H1 (cell line): Measurements from ENCODE around the gene RPL28. TPM values are rescaled to one million over a fixed set of nuclear protein-coding genes. Genes with fewer than 3 reads are reported as not detected.

Experiments used
- CTCF ChIA-PET: fragments of 300-600 bp; sonication (Branson Sonifier 250); formaldehyde crosslinking; loops from one replicate; lab custom pipeline; 2021; ENCODE audit not compliant: partially characterized antibody; lab: Charles Lee
- POLR2A ChIA-PET: fragments of 300-600 bp; sonication (Branson Sonifier 250); formaldehyde crosslinking; loops from one replicate; lab custom pipeline; 2021; ENCODE audit warnings: inconsistent platforms; ENCODE audit not compliant: partially characterized antibody; lab: Charles Lee
- DNase-seq, 2 experiments: peaks; one replicate each; pipeline versions ENCODE4 v3.0.0 to v3.0.0-alpha.2; 2010 to 2022; ENCODE audit warnings: low spot score in 2 of 2, low read depth in 1 of 2, mixed read lengths in 1 of 2
- FAIRE-seq: peaks from 2 replicates; lab custom pipeline; 2011; peaks lifted over from hg19 to GRCh38; lab: Jason Lieb, UNC
- H2AFZ ChIP-seq: 2 replicates; pipeline ENCODE4 v1.8.1; 2012; ENCODE audit warnings: low read length, inconsistent platforms
- H2AK5ac ChIP-seq: 2 replicates; pipeline ENCODE4 v1.6.1; 2013; ENCODE audit warnings: low read depth, low read length
- H2BK120ac ChIP-seq: replicated peaks from 2 replicates; pipeline ENCODE3; 2013; ENCODE audit warnings: low read depth, low read length, inconsistent platforms
- H2BK12ac ChIP-seq: 2 replicates; pipeline ENCODE4 v1.6.1; 2013; ENCODE audit warnings: low read depth, low read length
- H2BK15ac ChIP-seq: 2 replicates; pipeline ENCODE4 v1.6.1; 2013; ENCODE audit warnings: low read length
- H2BK20ac ChIP-seq: 2 replicates; pipeline ENCODE4 v1.6.1; 2013; ENCODE audit warnings: low read length
- H2BK5ac ChIP-seq: 2 replicates; pipeline ENCODE4 v1.6.1; 2013; ENCODE audit warnings: low read depth, low read length
- H3K14ac ChIP-seq: 2 replicates; pipeline ENCODE4 v1.6.1; 2013; ENCODE audit warnings: inconsistent platforms; ENCODE audit not compliant: insufficient read length
- H3K18ac ChIP-seq: 2 replicates; pipeline ENCODE4 v1.6.1; 2013; ENCODE audit warnings: low read length; ENCODE audit errors: extremely low read depth
- H3K23ac ChIP-seq: 2 replicates; pipeline ENCODE4 v1.6.1; 2013; ENCODE audit warnings: inconsistent platforms; ENCODE audit not compliant: insufficient read length
- H3K23me2 ChIP-seq: 2 replicates; pipeline ENCODE4 v1.6.1; 2013; ENCODE audit warnings: low read depth, low read length
- H3K27ac ChIP-seq: 2 replicates; pipeline ENCODE4 v1.6.1; 2011; ENCODE audit warnings: low read depth, low read length, inconsistent platforms
- H3K27me3 ChIP-seq, 4 experiments: replicated peaks in 1 of 4; 1 replicate in 1 of 4; 2 replicates in 3 of 4; pipeline versions ENCODE4 v1.6.1 to v1.8.1; 2011 to 2013; ENCODE audit warnings: low read length in 3 of 4, mild to moderate bottlenecking in 3 of 4, inconsistent platforms in 2 of 4, mixed read lengths in 2 of 4, moderate library complexity in 1 of 4; ENCODE audit not compliant: control insufficient read depth in 3 of 4, insufficient read depth in 3 of 4; ENCODE audit errors: extremely low read depth in 1 of 4
- H3K36me3 ChIP-seq, 4 experiments: 2 replicates each; pipeline versions ENCODE4 v1.6.1 to v1.8.1; 2011 to 2013; ENCODE audit warnings: mild to moderate bottlenecking in 4 of 4, low read length in 3 of 4, moderate library complexity in 2 of 4, control low read depth in 1 of 4, inconsistent platforms in 1 of 4; ENCODE audit not compliant: insufficient read depth in 4 of 4, control insufficient read depth in 2 of 4
- H3K4ac ChIP-seq: replicated peaks from 2 replicates; pipeline ENCODE3; 2013; ENCODE audit warnings: low read length, low read depth, mixed read lengths, inconsistent platforms; ENCODE audit not compliant: insufficient read length
- H3K4me1 ChIP-seq, 4 experiments: replicated peaks in 1 of 4; 1 replicate in 1 of 4; 2 replicates in 3 of 4; pipeline versions ENCODE4 v1.6.1 to v1.8.1; 2011 to 2013; ENCODE audit warnings: low read length in 3 of 4, inconsistent platforms in 2 of 4, mixed read lengths in 1 of 4; ENCODE audit not compliant: insufficient read depth in 4 of 4, control insufficient read depth in 3 of 4
- H3K4me2 ChIP-seq, 2 experiments: 2 replicates each; pipeline versions ENCODE4 v1.6.1 to v1.8.1; 2011 to 2013; ENCODE audit warnings: low read depth in 2 of 2, low read length in 2 of 2, control low read depth in 1 of 2, inconsistent platforms in 1 of 2, mild to moderate bottlenecking in 1 of 2; ENCODE audit not compliant: insufficient read depth in 1 of 2
- H3K4me3 ChIP-seq, 4 experiments: fragments of 200-600, 300-600 bp in 1 of 4; sonication (generic), shearing (Covaris generic), sonication (Bioruptor Twin) in 1 of 4; 2 replicates each; pipeline versions ENCODE4 v1.5.1 to v1.8.1; 2011 to 2016; ENCODE audit warnings: low read length in 4 of 4, low read depth in 3 of 4, control low read depth in 2 of 4, inconsistent platforms in 2 of 4, mild to moderate bottlenecking in 2 of 4, mixed read lengths in 1 of 4, moderate library complexity in 1 of 4; ENCODE audit not compliant: insufficient read depth in 2 of 4; ENCODE audit errors: extremely low read depth in 1 of 4
- H3K56ac ChIP-seq: replicated peaks from 2 replicates; pipeline ENCODE3; 2013; ENCODE audit warnings: low read depth, mild to moderate bottlenecking, mixed read lengths, low read length, inconsistent platforms; ENCODE audit not compliant: insufficient read length
- H3K79me1 ChIP-seq: 2 replicates; pipeline ENCODE4 v1.6.1; 2013; ENCODE audit warnings: low read depth, low read length, control low read depth
- H3K79me2 ChIP-seq, 2 experiments: 2 replicates each; pipeline versions ENCODE4 v1.6.1 to v1.8.1; 2012 to 2013; ENCODE audit warnings: low read length in 2 of 2, mild to moderate bottlenecking in 2 of 2, inconsistent platforms in 1 of 2; ENCODE audit not compliant: insufficient read depth in 2 of 2, control insufficient read depth in 1 of 2
- H3K9ac ChIP-seq, 4 experiments: replicated peaks in 1 of 4; 1 replicate in 1 of 4; 2 replicates in 3 of 4; pipeline versions ENCODE4 v1.6.1 to v1.8.1; 2011 to 2013; ENCODE audit warnings: low read depth in 3 of 4, low read length in 3 of 4, control low read depth in 2 of 4, mild to moderate bottlenecking in 2 of 4, moderate library complexity in 2 of 4, inconsistent platforms in 1 of 4; ENCODE audit errors: extremely low read depth in 1 of 4
- H3K9me3 ChIP-seq, 2 experiments: 2 replicates each; pipeline versions ENCODE4 v1.6.1 to v1.8.1; 2012 to 2013; ENCODE audit warnings: mild to moderate bottlenecking in 2 of 2, moderate library complexity in 2 of 2, control low read depth in 1 of 2, inconsistent platforms in 1 of 2, low read depth in 1 of 2, low read length in 1 of 2, mixed read lengths in 1 of 2; ENCODE audit not compliant: insufficient read depth in 2 of 2
- H4K20me1 ChIP-seq, 2 experiments: replicated peaks in 1 of 2; 2 replicates each; pipeline versions ENCODE3 to v1.8.1; 2011 to 2013; ENCODE audit warnings: inconsistent platforms in 2 of 2, low read length in 2 of 2, mild to moderate bottlenecking in 1 of 2; ENCODE audit not compliant: insufficient read depth in 2 of 2, control insufficient read depth in 1 of 2
- H4K5ac ChIP-seq: 2 replicates; pipeline ENCODE4 v1.6.1; 2013; ENCODE audit warnings: low read length, low read depth, mixed read lengths, inconsistent platforms; ENCODE audit not compliant: insufficient read length
- H4K8ac ChIP-seq: 2 replicates; pipeline ENCODE4 v1.8.0; 2013; ENCODE audit warnings: mild to moderate bottlenecking, moderate library complexity, low read length, inconsistent platforms; ENCODE audit not compliant: insufficient read depth; ENCODE audit errors: extremely low read depth
- H4K91ac ChIP-seq: replicated peaks from 2 replicates; pipeline ENCODE3; 2013; ENCODE audit warnings: low read length, mixed read lengths, inconsistent platforms; ENCODE audit not compliant: insufficient read length
- BACH1 ChIP-seq: IDR thresholded peaks from 2 replicates; pipeline ENCODE4 v1.6.1; 2012; ENCODE audit warnings: low read length, improper control_type of control experiment
- PHF8 ChIP-seq: fragments of 200-600 bp; sonication (generic); conservative IDR thresholded peaks from 2 replicates; pipeline ENCODE4 v1.7.1; 2012; ENCODE audit warnings: low read depth, mild to moderate bottlenecking, inconsistent platforms, low read length, moderate library complexity
- SIN3A ChIP-seq, 2 experiments: IDR thresholded peaks in 1 of 2; conservative IDR thresholded peaks in 1 of 2; 2 replicates each; pipeline ENCODE4 v1.6.1; 2011 to 2012; ENCODE audit warnings: low read length in 2 of 2, improper control_type of control experiment in 1 of 2, low read depth in 1 of 2, mild to moderate bottlenecking in 1 of 2
- WGBS, 2 experiments: shearing (Covaris generic) in 1 of 2; methylation state at CpG; one replicate each; pipeline versions ENCODE4 v1.1.6 to v1.1.7; 2013 to 2015; ENCODE audit warnings: low lambda C conversion rate in 2 of 2, mixed read lengths in 2 of 2, inconsistent platforms in 1 of 2, low coverage in 1 of 2, missing lambda C conversion rate in 1 of 2; ENCODE audit not compliant: insufficient replicate concordance in 2 of 2, insufficient coverage in 1 of 2, insufficient read length in 1 of 2; ENCODE audit errors: extremely low coverage in 1 of 2, missing lambda C conversion rate in 1 of 2; 5-methylcytosine and 5-hydroxymethylcytosine counted together
- polyA plus RNA-seq, 7 experiments: library from polyadenylated mRNA; depleted of rRNA in 3 of 7; stranded (reverse) in 5 of 7; unstranded in 2 of 7; fragments of >200 nt in 5 of 7; fragments of 200-250 nt in 2 of 7; gene quantifications; 1 replicate in 5 of 7; 2 replicates in 1 of 7; 4 replicates in 1 of 7; pipeline versions ENCODE4 v1.2.1 to v1.2.3, GENCODE V29; 2011 to 2013; ENCODE audit warnings: missing spikeins in 2 of 7, mixed read lengths in 2 of 7
- total RNA-seq: library from RNA; stranded (reverse); fragmentation: NEBNext Ultra II Directional; extraction: Animal tissue kit (Norgen Biotek cat#: 25700); gene quantifications from 2 replicates; pipeline ENCODE4 v1.2.1, GENCODE V29; 2021

Gene RPL28
- total and polyA plus RNA-seq, 2 of the 8 experiments (the other 6 are each of a cell fraction or from before 2014, with no cell fraction given), result 2,123 to 8,402 TPM

DNA sequence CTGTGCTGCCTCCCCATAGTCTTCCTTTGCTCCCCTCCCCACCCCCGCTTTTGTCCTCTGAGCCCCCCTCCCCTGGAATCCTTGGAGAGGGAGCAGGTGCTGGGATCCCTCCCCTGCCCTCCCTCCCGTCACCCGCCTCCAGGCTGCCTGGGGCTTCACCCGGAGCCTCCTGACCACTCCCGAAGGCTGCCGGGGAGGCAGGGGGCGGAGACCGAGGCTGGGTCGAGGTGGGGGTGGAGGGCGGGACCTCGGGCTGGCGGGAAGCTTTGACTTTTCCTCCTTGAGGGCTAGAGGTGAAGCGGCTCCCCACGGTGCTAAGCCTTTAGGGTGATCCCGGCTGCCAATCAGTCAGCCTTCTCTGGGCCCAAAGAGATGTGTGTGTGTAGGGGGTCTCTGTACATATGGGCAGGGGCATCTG is 44.6 kb upstream of the RPL28 start:
- Histone ChIP-seq H3K14ac (no peak overlapping the region), H4K5ac (no peak overlapping the region), H3K23me2 (peaks cover 20% of the 10 kb centered on the region; the same call in 1 of the 2 replicates), H3K79me2 (peaks cover 0 to 3% of the 10 kb centered on the region in 2 experiments; a peak in 1 of 4 replicates), H4K91ac (peak overlapping the region; percentile 72), H2AK5ac (peak overlapping the region; percentile 83; the same call in 1 of the 2 replicates), H3K4me1 (peaks cover 0 to 23% (median 10%) of the 10 kb centered on the region in 4 experiments; a peak in 6 of 7 replicates), H3K4me2 (peak overlapping the region; percentile 79 to 94), H3K36me3 (peaks cover 0 to 31% (median 15%) of the 10 kb centered on the region in 4 experiments; a peak in 4 of 8 replicates), H2BK15ac (peak overlapping the region; percentile 92; the same call in 1 of the 2 replicates), H4K20me1 (peaks cover 0 to 6% of the 10 kb centered on the region in 2 experiments), H2BK20ac (0 out of 2 replicates have a peak overlapping the region, but pooled peaks have one; percentile 66), H3K23ac (no peak overlapping the region), H3K79me1 (peaks cover 5% of the 10 kb centered on the region; the same call in 1 of the 2 replicates), H2AFZ (no peak overlapping the region), H3K4ac (peak overlapping the region; percentile 97), H3K27ac (no peak overlapping the region), H3K27me3 (peaks cover 0 to 3% (median 0%) of the 10 kb centered on the region in 4 experiments; a peak in 1 of 7 replicates), H3K4me3 (peak overlapping the region; percentile 69 to 85 (median 84)), H3K9me3 (no peaks in the 10 kb centered on the region), H2BK120ac (no peak overlapping the region), H3K56ac (no peak overlapping the region), H4K8ac (no peak overlapping the region), H3K18ac (peak overlapping the region; percentile 10; the same call in 1 of the 2 replicates), H2BK5ac (peak overlapping the region; percentile 88), H3K9ac (no peak overlapping the region; a peak in 1 of 7 replicates), H2BK12ac (peak overlapping the region; percentile 32; the same call in 1 of the 2 replicates)
- WGBS, 2 experiments, result 2% methylated on average over 8 of the region's 15 CpGs; no CpG with 5 or more reads in 1 of the 2 experiments
- CTCF ChIA-PET, result interaction anchor here (0.6 to 1.3 kb wide), 4 partner anchors 9 to 86 kb away, joined by 3 to 6 read pairs (median 4); no protein-coding TSS in a partner anchor
- TF ChIP-seq BACH1 (no peak), PHF8 (0 out of 2 replicates have a peak, but pooled peaks have one; percentile 14), SIN3A (conservative IDR thresholded peaks at IDR 0.05 in 1 of 2, IDR thresholded peaks at IDR 0.05 in 1 of 2; ENCODE audit: low read depth in 1 of 2, low read length in 2 of 2) (no peak)
- DNase-seq, result peak in 1 of 2 experiments; percentile 79
- POLR2A ChIA-PET, result interaction anchor here (0.6 to 4.1 kb wide), 16 partner anchors 8 to 209 kb away, joined by 3 to 30 read pairs (median 3); partner anchors contain the start of genes GARIN5B, TMEM238 and UBE2S
- no peak for FAIRE-seq
